Measurements from ENCODE around the gene KRT7. TPM values are rescaled to one million over a fixed set of nuclear protein-coding genes. Genes with fewer than 3 reads are reported as not detected.

Gene KRT7
- total and polyA plus RNA-seq, 9 of the 15 experiments (the other 6 are each of a cell fraction or from before 2014, with no cell fraction given): 1.4 TPM; not detected in 8

DNA sequence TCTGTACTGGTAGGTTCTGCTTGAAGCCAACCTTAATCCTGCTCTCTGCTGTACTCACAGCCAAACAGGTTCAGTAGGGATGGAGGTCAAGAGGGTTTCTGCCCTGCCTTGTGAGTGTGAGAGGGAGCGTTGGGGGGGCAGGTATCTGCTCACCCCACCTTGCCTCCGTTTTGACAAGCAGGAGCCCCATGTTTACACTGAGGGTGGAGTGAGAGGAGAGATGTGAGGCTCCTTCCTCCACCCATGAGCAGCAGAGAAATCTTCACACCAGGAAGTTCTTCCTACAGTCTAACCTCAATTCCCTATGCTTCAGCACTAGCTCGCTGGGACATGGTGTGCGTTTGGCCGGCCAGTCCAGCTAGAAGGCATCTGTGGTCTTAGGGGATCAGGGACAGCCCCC lies 45.4 kb upstream of the KRT7 start:
- no peak overlapping the region for H3K9ac ChIP-seq (ENCODE audit: insufficient read depth in 1 of 2, low read depth in 2 of 2, low read length in 2 of 2)
- WGBS (ENCODE audit: insufficient coverage, low coverage, missing lambda C conversion rate): 2% methylated on average over 5 of the region's 5 CpGs
- no peak overlapping the region for H3K4me3 ChIP-seq
- CTCF ChIA-PET (ENCODE audit: low intra/inter-chr PET ratio): interaction anchor here (0.6 kb wide), 1 partner anchor 97 kb away, joined by 4 read pairs; no protein-coding TSS in a partner anchor
- TF ChIP-seq TAL1 (IDR thresholded peaks at IDR 0.05): no peak
- TF ChIP-seq ELF2 (CRISPR knock-in tag; IDR thresholded peaks at IDR 0.05): no peak
- TF ChIP-seq ZNF146 (CRISPR knock-in tag; IDR thresholded peaks at IDR 0.05; ENCODE audit: unreplicated experiment): no peak
- no peak for TF ChIP-seq SRSF3 (IDR thresholded peaks at IDR 0.05; ENCODE audit: insufficient read depth, low read length)
- no peak for TF ChIP-seq ZNF696 (CRISPR knock-in tag; conservative IDR thresholded peaks at IDR 0.05)
- TF ChIP-seq DMBX1 (CRISPR knock-in tag; IDR thresholded peaks at IDR 0.05; ENCODE audit: borderline replicate concordance): no peak
- TF ChIP-seq, protein P1, sequence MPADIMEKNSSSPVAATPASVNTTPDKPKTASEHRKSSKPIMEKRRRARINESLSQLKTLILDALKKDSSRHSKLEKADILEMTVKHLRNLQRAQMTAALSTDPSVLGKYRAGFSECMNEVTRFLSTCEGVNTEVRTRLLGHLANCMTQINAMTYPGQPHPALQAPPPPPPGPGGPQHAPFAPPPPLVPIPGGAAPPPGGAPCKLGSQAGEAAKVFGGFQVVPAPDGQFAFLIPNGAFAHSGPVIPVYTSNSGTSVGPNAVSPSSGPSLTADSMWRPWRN (IDR thresholded peaks at IDR 0.05; ENCODE audit: low read depth): no peak
- TF ChIP-seq MCM5 (IDR thresholded peaks at IDR 0.05; ENCODE audit: low read depth): no peak
- TF ChIP-seq RHOXF2B (CRISPR knock-in tag; conservative IDR thresholded peaks at IDR 0.05): no peak
- TF ChIP-seq ZKSCAN8 (CRISPR knock-in tag; IDR thresholded peaks at IDR 0.05): no peak
- TF ChIP-seq HSF4 (CRISPR knock-in tag; IDR thresholded peaks at IDR 0.05; ENCODE audit: borderline replicate concordance): no peak
- TF ChIP-seq NEUROD1 (IDR thresholded peaks at IDR 0.05; ENCODE audit: borderline replicate concordance, low read depth, low read length, partially characterized antibody): no peak
- TF ChIP-seq, protein P2, sequence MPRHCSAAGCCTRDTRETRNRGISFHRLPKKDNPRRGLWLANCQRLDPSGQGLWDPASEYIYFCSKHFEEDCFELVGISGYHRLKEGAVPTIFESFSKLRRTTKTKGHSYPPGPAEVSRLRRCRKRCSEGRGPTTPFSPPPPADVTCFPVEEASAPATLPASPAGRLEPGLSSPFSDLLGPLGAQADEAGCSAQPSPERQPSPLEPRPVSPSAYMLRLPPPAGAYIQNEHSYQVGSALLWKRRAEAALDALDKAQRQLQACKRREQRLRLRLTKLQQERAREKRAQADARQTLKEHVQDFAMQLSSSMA (CRISPR knock-in tag; IDR thresholded peaks at IDR 0.05): no peak
- TF ChIP-seq ZNF217 (CRISPR knock-in tag; IDR thresholded peaks at IDR 0.05): no peak
- no peak for TF ChIP-seq MAFK (IDR thresholded peaks at IDR 0.05; ENCODE audit: low read length)
- no peak for TF ChIP-seq ATF7 (IDR thresholded peaks at IDR 0.05)
- no peak for TF ChIP-seq HNRNPL (IDR thresholded peaks at IDR 0.05; ENCODE audit: low read depth, low read length)
- TF ChIP-seq ZC3H4 (CRISPR knock-in tag; IDR thresholded peaks at IDR 0.05; ENCODE audit: borderline replicate concordance): no peak
- TF ChIP-seq, protein P3, sequence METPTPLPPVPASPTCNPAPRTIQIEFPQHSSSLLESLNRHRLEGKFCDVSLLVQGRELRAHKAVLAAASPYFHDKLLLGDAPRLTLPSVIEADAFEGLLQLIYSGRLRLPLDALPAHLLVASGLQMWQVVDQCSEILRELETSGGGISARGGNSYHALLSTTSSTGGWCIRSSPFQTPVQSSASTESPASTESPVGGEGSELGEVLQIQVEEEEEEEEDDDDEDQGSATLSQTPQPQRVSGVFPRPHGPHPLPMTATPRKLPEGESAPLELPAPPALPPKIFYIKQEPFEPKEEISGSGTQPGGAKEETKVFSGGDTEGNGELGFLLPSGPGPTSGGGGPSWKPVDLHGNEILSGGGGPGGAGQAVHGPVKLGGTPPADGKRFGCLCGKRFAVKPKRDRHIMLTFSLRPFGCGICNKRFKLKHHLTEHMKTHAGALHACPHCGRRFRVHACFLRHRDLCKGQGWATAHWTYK (CRISPR knock-in tag; IDR thresholded peaks at IDR 0.05): no peak
- H3K9me1 ChIP-seq (ENCODE audit: control insufficient read depth, insufficient read depth, low read length): no peaks in the 10 kb centered on the region
- no peak overlapping the region for H3K4me2 ChIP-seq (ENCODE audit: insufficient read depth, low read length)
- H3K36me3 ChIP-seq (ENCODE audit: control insufficient read depth, insufficient read depth, low read length): no peaks in the 10 kb centered on the region
- peaks cover 11% of the 10 kb centered on the region; the same call in 1 of the 2 replicates for H4K20me1 ChIP-seq (replicated peaks; ENCODE audit: control insufficient read depth, insufficient read depth, low read length)
- DNase-seq (ENCODE audit: extremely low read depth in 1 of 4, low spot score in 3 of 4): no peak
- intact Hi-C loops (cut with micrococcal nuclease) (no loop called here), in situ Hi-C loops (cut with MboI) (no loop called here)
- H3K4me1 ChIP-seq (replicated peaks in 1 of 2; ENCODE audit: control insufficient read depth in 2 of 2, insufficient read depth in 2 of 2, low read length in 2 of 2): peaks cover 0 to 4% of the 10 kb centered on the region in 2 experiments; a peak in 2 of 5 replicates
- no peaks in the 10 kb centered on the region for H3K9me3 ChIP-seq (replicated peaks; ENCODE audit: control insufficient read depth, insufficient read depth, low read depth, low read length)
- FAIRE-seq: no peak
- BruUV-seq (replicated peaks): no TSS peak
- H3K27me3 ChIP-seq (ENCODE audit: control insufficient read depth in 2 of 2, insufficient read depth in 2 of 2, low read length in 2 of 2): peaks cover 0 to 33% of the 10 kb centered on the region in 2 experiments; a peak in 2 of 5 replicates
- POLR2A ChIA-PET: no interaction called here
- no peak overlapping the region for H2AFZ ChIP-seq (ENCODE audit: low read depth, low read length)
- H3K27ac ChIP-seq (ENCODE audit: extremely low read depth, low read depth, low read length): no peak overlapping the region
- no peaks in the 10 kb centered on the region for H3K79me2 ChIP-seq (ENCODE audit: control insufficient read depth, insufficient read depth, low read length)
- no peak for ATAC-seq

All from K562 (cell line).